Loucy (cell line): ENCODE measurements around the gene PIEZO1.

Source experiments
- H2AFZ ChIP-seq: fragments of 200-600 bp; sonication (generic); 2 replicates; pipeline ENCODE4 v1.6.0; 2016; ENCODE audit warnings: antibody characterized with exemption, mild to moderate bottlenecking, low read length, moderate library complexity
- H3F3A ChIP-seq: fragments of 200-600 bp; 2 replicates; pipeline ENCODE4 v1.6.0; 2016; ENCODE audit warnings: antibody characterized with exemption, low read depth, mild to moderate bottlenecking
- H3K27me3 ChIP-seq: fragments of 200-600 bp; sonication (generic); 2 replicates; pipeline ENCODE4 v1.6.1; 2014; ENCODE audit warnings: low read length, mild to moderate bottlenecking; ENCODE audit not compliant: insufficient read depth, poor library complexity, severe bottlenecking
- H3K36me3 ChIP-seq: fragments of 200-600 bp; sonication (generic); 2 replicates; pipeline ENCODE4 v1.6.1; 2016; ENCODE audit warnings: low read length; ENCODE audit not compliant: insufficient read depth
- H3K4me1 ChIP-seq: fragments of 200-600 bp; sonication (generic); 2 replicates; pipeline ENCODE4 v1.5.1; 2014; ENCODE audit warnings: low read length, mild to moderate bottlenecking; ENCODE audit not compliant: insufficient read depth, poor library complexity, severe bottlenecking
- H3K4me2 ChIP-seq: fragments of 200-600 bp; sonication (generic); 2 replicates; pipeline ENCODE4 v1.6.0; 2014; ENCODE audit warnings: antibody characterized with exemption, low read length, low read depth, mild to moderate bottlenecking; ENCODE audit not compliant: poor library complexity, severe bottlenecking
- H3K4me3 ChIP-seq: fragments of 200-600 bp; sonication (generic); 2 replicates; pipeline ENCODE4 v1.5.1; 2014; ENCODE audit warnings: low read length, mild to moderate bottlenecking, mixed read lengths; ENCODE audit not compliant: poor library complexity, severe bottlenecking
- H3K79me2 ChIP-seq: fragments of 200-600 bp; sonication (generic); 2 replicates; pipeline ENCODE4 v1.6.1; 2014; ENCODE audit warnings: low read length; ENCODE audit not compliant: insufficient read depth
- H3K9ac ChIP-seq: fragments of 200-600 bp; sonication (generic); 2 replicates; pipeline ENCODE4 v1.6.0; 2014; ENCODE audit warnings: mild to moderate bottlenecking, low read depth, low read length, moderate library complexity; ENCODE audit not compliant: poor library complexity, severe bottlenecking
- H3K9me2 ChIP-seq: fragments of 200-600 bp; sonication (generic); replicated peaks from 2 replicates; pipeline ENCODE4 v1.6.1; 2016; ENCODE audit warnings: low read depth, low read length, mixed read lengths
- H3K9me3 ChIP-seq: fragments of 200-600 bp; sonication (generic); 2 replicates; pipeline ENCODE4 v1.6.1; 2014; ENCODE audit warnings: mild to moderate bottlenecking, antibody characterized with exemption, low read length, low read depth; ENCODE audit not compliant: insufficient read depth
- H4K20me1 ChIP-seq: fragments of 200-600 bp; sonication (generic); 2 replicates; pipeline ENCODE4 v1.6.0; 2014; ENCODE audit warnings: antibody characterized with exemption, low read length, mild to moderate bottlenecking; ENCODE audit not compliant: insufficient read depth, poor library complexity, severe bottlenecking
- CTCF ChIP-seq: fragments of 200-600 bp; sonication (generic); conservative IDR thresholded peaks from 2 replicates; pipeline ENCODE4 v1.5.1; 2014; ENCODE audit warnings: mild to moderate bottlenecking, antibody characterized with exemption, low read length
- EZH2phosphoT487 ChIP-seq: fragments of 200-600 bp; IDR thresholded peaks from 2 replicates; pipeline ENCODE4 v1.6.1; 2018; ENCODE audit warnings: antibody characterized with exemption, mild to moderate bottlenecking, moderate library complexity, borderline replicate concordance

Gene PIEZO1

GRCh38 chr16:88716201-88716600 is 68.8 kb downstream of the PIEZO1 start:
- Histone ChIP-seq H3K36me3 (peaks cover 36% of the 10 kb centered on the region; the same call in 1 of the 2 replicates), H3K79me2 (no peaks in the 10 kb centered on the region), H3K27me3 (no peaks in the 10 kb centered on the region), H3K9me3 (no peaks in the 10 kb centered on the region), H3F3A (no peaks in the 10 kb centered on the region), H3K9ac (no peak overlapping the region), H3K4me1 (no peaks in the 10 kb centered on the region), H3K4me3 (no peak overlapping the region), H3K4me2 (no peak overlapping the region), H3K9me2 (no peaks in the 10 kb centered on the region), H2AFZ (no peak overlapping the region), H4K20me1 (no peaks in the 10 kb centered on the region)
- no peak for TF ChIP-seq CTCF
- no peak for TF ChIP-seq EZH2phosphoT487

GRCh38 chr16:88715312-88716190 is 69.5 kb downstream of the PIEZO1 start:
- TF ChIP-seq EZH2phosphoT487 (no peak), CTCF (no peak)
- Histone ChIP-seq H3F3A (no peaks in the 10 kb centered on the region), H3K4me3 (no peak overlapping the region), H2AFZ (no peak overlapping the region), H3K9ac (no peak overlapping the region), H3K4me2 (no peak overlapping the region), H3K27me3 (no peaks in the 10 kb centered on the region), H3K9me2 (no peaks in the 10 kb centered on the region), H3K36me3 (peaks cover 31% of the 10 kb centered on the region; the same call in 1 of the 2 replicates), H3K9me3 (no peaks in the 10 kb centered on the region), H3K79me2 (no peaks in the 10 kb centered on the region), H3K4me1 (no peaks in the 10 kb centered on the region), H4K20me1 (no peaks in the 10 kb centered on the region)

DNA sequence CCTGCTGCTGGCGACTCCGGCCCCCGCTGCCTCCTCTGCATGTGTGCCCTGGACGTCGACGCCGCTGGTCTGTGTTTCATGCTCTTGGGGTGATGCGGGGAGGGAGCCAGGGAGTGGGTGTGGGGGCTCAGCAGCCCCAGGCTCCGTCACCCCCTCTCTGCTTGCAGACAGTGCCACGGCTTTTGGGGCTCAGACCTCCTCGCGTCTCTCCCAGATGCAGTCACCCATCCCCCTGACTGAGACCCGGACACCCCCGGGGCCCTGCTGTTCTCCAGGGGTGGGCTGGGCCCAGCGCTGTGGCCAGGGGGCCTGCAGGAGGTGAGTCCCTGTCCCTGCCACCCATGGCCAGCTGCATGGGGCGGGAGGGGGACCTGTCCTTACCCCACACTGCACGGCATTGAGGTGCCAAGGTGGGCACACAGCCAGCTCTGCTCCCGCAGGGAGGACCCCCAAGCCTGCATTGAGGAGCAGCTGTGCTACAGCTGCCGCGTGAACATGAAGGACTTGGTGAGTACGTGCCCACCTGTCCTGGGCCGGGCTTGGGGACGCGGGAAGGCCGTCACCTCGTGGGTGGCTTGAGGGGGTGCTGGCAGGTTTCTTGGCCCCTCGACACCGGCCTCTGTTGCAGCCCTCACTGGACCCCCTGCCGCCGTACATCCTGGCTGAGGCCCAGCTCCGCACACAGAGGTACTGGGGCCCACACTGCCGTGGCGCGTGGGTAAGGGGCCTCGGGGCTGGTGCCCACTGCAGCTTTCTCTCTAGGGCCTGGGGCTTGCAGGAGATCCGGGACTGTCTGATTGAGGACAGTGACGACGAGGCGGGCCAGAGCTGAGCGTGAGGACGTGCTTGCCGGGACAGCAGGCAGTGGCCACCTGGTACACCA is 70.4 kb downstream of the PIEZO1 start:
- Histone ChIP-seq H3K36me3 (peaks cover 25% of the 10 kb centered on the region; the same call in 1 of the 2 replicates), H4K20me1 (no peaks in the 10 kb centered on the region)

More for the DNA sequence above, 70.4 kb downstream of the PIEZO1 start:
- Histone ChIP-seq H2AFZ (no peak overlapping the region), H3K27me3 (no peaks in the 10 kb centered on the region), H3K4me1 (no peaks in the 10 kb centered on the region), H3K9ac (no peak overlapping the region), H3K9me3 (no peaks in the 10 kb centered on the region), H3F3A (no peaks in the 10 kb centered on the region), H3K4me3 (no peak overlapping the region), H3K4me2 (no peak overlapping the region), H3K9me2 (no peaks in the 10 kb centered on the region), H3K79me2 (no peaks in the 10 kb centered on the region)
- TF ChIP-seq EZH2phosphoT487 (no peak), CTCF (no peak)
